ENCODE data around the gene FRY. TPM values are rescaled to one million over a fixed set of nuclear protein-coding genes. Genes with fewer than 3 reads are reported as not detected.

The FRY gene
- total RNA-seq, 1 donor from 2014 or later = 0.52 TPM

GRCh38 chr13:32248801-32249200 is 217.2 kb downstream of the FRY start:
- no peak overlapping the region for H3K4me3 ChIP-seq (ENCODE audit: low read depth, low read length)
- no peak for DNase-seq (ENCODE audit: low read depth)
- TF ChIP-seq, protein P1, sequence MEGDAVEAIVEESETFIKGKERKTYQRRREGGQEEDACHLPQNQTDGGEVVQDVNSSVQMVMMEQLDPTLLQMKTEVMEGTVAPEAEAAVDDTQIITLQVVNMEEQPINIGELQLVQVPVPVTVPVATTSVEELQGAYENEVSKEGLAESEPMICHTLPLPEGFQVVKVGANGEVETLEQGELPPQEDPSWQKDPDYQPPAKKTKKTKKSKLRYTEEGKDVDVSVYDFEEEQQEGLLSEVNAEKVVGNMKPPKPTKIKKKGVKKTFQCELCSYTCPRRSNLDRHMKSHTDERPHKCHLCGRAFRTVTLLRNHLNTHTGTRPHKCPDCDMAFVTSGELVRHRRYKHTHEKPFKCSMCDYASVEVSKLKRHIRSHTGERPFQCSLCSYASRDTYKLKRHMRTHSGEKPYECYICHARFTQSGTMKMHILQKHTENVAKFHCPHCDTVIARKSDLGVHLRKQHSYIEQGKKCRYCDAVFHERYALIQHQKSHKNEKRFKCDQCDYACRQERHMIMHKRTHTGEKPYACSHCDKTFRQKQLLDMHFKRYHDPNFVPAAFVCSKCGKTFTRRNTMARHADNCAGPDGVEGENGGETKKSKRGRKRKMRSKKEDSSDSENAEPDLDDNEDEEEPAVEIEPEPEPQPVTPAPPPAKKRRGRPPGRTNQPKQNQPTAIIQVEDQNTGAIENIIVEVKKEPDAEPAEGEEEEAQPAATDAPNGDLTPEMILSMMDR (conservative IDR thresholded peaks at IDR 0.05; ENCODE audit: low read depth, low read length) = no peak

DNA sequence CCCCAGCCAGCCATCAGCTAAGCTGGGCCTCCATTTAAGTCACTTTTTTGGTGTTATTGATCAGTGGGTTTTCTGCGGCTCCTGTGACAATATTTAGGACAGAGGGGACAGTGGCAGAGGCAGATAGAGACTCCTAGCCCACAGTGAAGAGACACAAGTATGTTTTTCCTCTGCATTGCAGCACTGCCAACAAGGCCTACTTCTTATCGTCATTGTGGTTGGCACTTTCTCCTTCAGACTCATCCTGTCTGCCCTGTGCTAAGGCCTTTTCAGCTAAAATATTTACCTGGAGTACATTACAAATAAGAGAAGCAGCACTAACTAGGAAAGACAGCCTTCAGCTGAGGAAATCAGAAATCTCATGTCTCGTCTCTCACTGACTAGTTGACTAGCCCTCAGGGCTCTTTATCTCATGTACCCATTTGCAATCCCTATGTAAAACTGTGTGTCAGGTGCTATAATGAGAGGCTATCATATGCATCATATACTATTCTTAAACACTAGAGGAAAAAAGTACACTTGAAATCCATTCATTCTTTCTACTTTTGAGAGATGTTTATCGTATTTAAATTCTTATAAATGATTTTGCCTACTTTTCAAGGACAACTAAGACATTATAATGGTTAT is 221.4 kb downstream of the FRY start:
- TF ChIP-seq, protein P1 (conservative IDR thresholded peaks at IDR 0.05; ENCODE audit: low read depth, low read length) = no peak
- H3K4me3 ChIP-seq (ENCODE audit: low read depth, low read length) = no peak overlapping the region
- DNase-seq (ENCODE audit: low read depth) = no peak

GRCh38 chr13:32253911-32254399 is 222.4 kb downstream of the FRY start:
- TF ChIP-seq, protein P1 (conservative IDR thresholded peaks at IDR 0.05; ENCODE audit: low read depth, low read length) = no peak
- DNase-seq (ENCODE audit: low read depth) = no peak
- no peak overlapping the region for H3K4me3 ChIP-seq (ENCODE audit: low read depth, low read length)

- no peak overlapping the region for H3K4me3 ChIP-seq (ENCODE audit: low read depth, low read length)
- DNase-seq (ENCODE audit: low read depth) = no peak
- TF ChIP-seq, protein P1 (conservative IDR thresholded peaks at IDR 0.05; ENCODE audit: low read depth, low read length) = no peak
Observed at GRCh38 chr13:32254416-32254815, 222.8 kb downstream of the FRY start.

- H3K4me3 ChIP-seq (ENCODE audit: low read depth, low read length) = no peak overlapping the region
- TF ChIP-seq, protein P1 (conservative IDR thresholded peaks at IDR 0.05; ENCODE audit: low read depth, low read length) = no peak
- no peak for DNase-seq (ENCODE audit: low read depth)
Observed at GRCh38 chr13:32254916-32255723, 223.5 kb downstream of the FRY start.

DNA sequence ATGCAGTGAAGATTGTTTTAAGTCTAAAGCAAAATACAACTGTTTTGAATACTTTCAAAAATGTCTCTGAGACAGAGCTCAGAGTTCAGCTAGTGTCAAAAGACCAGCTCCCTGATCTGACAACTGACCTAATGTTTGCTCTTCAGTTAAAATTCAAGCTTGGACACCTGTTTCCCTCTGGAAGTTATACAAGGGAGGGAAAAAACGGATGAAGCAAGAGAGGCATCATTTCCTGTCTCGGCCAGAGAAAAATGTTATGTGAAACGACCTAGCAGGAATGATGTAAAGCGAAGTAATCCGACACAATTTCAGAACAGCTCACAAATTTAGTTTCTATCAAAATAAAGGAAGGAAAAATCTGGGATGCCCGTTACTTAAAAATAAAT is 224.1 kb downstream of the FRY start:
- TF ChIP-seq, protein P1 (conservative IDR thresholded peaks at IDR 0.05; ENCODE audit: low read depth, low read length) = no peak
- no peak for DNase-seq (ENCODE audit: low read depth)

More for the DNA sequence above, 224.1 kb downstream of the FRY start:
- H3K4me3 ChIP-seq (ENCODE audit: low read depth, low read length) = no peak overlapping the region

All from epithelial cell of proximal tubule (primary cell).